HL-60 (cell line): Measurements from ENCODE around the gene CFAP20DC.

Experiments used
- DNase-seq, 2 experiments: peaks; one replicate each; pipeline ENCODE4 v3.0.0-alpha.2; 2010 to 2020; ENCODE audit warnings: low read depth in 1 of 2, low spot score in 1 of 2
- H3K27ac ChIP-seq: fragments of 250-450 bp; sonication (Bioruptor Pico); replicated peaks from 2 replicates; pipeline ENCODE4 v1.5.1; 2020; ENCODE audit warnings: mild to moderate bottlenecking, moderate library complexity
- H3K27me3 ChIP-seq: fragments of 250-450 bp; sonication (Bioruptor Pico); 2 replicates; pipeline ENCODE4 v1.5.1; 2021; ENCODE audit warnings: mild to moderate bottlenecking, moderate library complexity; ENCODE audit not compliant: insufficient read depth, poor library complexity, severe bottlenecking
- H3K4me3 ChIP-seq: replicated peaks from 2 replicates; pipeline ENCODE4 v1.5.1; 2011; ENCODE audit warnings: mild to moderate bottlenecking, control low read depth, low read length; ENCODE audit not compliant: insufficient read depth
- GABPA ChIP-seq: IDR thresholded peaks from 2 replicates; pipeline ENCODE4 v1.6.1; 2012; ENCODE audit warnings: low read depth
- POLR2AphosphoS5 ChIP-seq: IDR thresholded peaks from 2 replicates; pipeline ENCODE4 v1.6.1; 2012; ENCODE audit warnings: low read depth
- SPI1 ChIP-seq: IDR thresholded peaks from 2 replicates; pipeline ENCODE4 v1.6.1; 2012; ENCODE audit warnings: low read depth, mild to moderate bottlenecking, borderline replicate concordance
- TF ChIP-seq, protein P1 (sequence below): IDR thresholded peaks from one replicate; pipeline ENCODE4 v1.5.1; 2011; ENCODE audit warnings: low read length, control low read depth, inconsistent platforms; ENCODE audit not compliant: insufficient read depth
- TF ChIP-seq, protein P2 (sequence below): IDR thresholded peaks from 2 replicates; pipeline ENCODE4 v1.6.1; 2012; ENCODE audit warnings: low read depth; ENCODE audit not compliant: insufficient replicate concordance

The CFAP20DC gene

DNA sequence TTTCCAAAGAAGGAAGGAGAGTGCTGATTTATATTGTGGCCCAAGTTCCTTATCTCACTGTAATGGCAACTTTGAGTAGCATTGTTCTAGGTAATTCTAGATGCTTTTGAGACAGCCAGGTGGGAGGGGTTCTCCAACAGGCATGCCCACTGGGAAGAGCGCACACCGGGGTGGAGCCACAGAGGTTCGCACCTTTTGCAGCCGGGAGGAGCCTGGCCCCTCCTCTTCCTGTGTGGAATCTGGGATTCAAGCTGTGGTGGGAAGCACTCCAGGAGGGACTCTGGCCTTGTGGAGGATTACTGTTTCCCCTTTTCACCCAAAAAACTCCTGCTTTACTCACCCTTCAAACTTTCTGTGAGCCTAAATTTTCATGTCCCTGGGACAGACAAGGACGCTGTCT lies 53.1 kb downstream of the CFAP20DC start:
- H3K4me3 ChIP-seq = no peak overlapping the region
- no peak for TF ChIP-seq SPI1
- no peak for DNase-seq

DNA sequence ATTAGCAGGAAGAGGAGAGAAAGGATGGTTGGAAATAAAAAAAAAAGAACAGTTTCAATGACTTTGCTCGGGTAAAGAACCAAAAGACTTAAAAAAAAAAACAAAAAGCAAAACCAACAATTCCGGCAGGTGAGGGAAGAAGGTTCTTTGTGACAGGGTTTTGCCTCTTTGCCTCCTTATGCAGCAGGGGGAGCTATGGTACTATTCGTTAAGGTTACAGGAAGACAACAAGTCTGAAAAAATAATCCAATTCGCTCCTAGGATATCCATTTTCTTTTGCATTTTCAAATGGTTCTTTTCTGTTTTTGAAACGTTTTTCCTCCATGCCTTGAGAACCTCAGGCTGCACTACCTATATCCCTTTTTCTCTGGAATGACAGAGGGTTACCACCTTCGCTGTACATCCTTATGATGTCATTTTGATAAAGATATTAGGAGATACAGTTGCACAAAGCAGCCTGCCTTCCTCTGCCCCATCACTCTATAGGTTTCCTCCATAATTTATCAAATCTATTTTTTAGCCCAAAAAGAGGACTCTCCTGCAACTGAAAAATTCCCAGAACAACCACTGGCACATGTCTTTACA lies 55.0 kb downstream of the CFAP20DC start:
- TF ChIP-seq, protein P1, sequence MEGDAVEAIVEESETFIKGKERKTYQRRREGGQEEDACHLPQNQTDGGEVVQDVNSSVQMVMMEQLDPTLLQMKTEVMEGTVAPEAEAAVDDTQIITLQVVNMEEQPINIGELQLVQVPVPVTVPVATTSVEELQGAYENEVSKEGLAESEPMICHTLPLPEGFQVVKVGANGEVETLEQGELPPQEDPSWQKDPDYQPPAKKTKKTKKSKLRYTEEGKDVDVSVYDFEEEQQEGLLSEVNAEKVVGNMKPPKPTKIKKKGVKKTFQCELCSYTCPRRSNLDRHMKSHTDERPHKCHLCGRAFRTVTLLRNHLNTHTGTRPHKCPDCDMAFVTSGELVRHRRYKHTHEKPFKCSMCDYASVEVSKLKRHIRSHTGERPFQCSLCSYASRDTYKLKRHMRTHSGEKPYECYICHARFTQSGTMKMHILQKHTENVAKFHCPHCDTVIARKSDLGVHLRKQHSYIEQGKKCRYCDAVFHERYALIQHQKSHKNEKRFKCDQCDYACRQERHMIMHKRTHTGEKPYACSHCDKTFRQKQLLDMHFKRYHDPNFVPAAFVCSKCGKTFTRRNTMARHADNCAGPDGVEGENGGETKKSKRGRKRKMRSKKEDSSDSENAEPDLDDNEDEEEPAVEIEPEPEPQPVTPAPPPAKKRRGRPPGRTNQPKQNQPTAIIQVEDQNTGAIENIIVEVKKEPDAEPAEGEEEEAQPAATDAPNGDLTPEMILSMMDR = peak; percentile 28
- TF ChIP-seq, protein P2, sequence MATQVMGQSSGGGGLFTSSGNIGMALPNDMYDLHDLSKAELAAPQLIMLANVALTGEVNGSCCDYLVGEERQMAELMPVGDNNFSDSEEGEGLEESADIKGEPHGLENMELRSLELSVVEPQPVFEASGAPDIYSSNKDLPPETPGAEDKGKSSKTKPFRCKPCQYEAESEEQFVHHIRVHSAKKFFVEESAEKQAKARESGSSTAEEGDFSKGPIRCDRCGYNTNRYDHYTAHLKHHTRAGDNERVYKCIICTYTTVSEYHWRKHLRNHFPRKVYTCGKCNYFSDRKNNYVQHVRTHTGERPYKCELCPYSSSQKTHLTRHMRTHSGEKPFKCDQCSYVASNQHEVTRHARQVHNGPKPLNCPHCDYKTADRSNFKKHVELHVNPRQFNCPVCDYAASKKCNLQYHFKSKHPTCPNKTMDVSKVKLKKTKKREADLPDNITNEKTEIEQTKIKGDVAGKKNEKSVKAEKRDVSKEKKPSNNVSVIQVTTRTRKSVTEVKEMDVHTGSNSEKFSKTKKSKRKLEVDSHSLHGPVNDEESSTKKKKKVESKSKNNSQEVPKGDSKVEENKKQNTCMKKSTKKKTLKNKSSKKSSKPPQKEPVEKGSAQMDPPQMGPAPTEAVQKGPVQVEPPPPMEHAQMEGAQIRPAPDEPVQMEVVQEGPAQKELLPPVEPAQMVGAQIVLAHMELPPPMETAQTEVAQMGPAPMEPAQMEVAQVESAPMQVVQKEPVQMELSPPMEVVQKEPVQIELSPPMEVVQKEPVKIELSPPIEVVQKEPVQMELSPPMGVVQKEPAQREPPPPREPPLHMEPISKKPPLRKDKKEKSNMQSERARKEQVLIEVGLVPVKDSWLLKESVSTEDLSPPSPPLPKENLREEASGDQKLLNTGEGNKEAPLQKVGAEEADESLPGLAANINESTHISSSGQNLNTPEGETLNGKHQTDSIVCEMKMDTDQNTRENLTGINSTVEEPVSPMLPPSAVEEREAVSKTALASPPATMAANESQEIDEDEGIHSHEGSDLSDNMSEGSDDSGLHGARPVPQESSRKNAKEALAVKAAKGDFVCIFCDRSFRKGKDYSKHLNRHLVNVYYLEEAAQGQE = no peak
- no peak for TF ChIP-seq POLR2AphosphoS5
- DNase-seq = peak in 1 of 2 experiments; percentile 36
- no peak overlapping the region for H3K27ac ChIP-seq
- H3K4me3 ChIP-seq = no peak overlapping the region
- no peaks in the 10 kb centered on the region for H3K27me3 ChIP-seq

More for the DNA sequence above, 53.1 kb downstream of the CFAP20DC start:
- Histone ChIP-seq H3K27ac (no peak overlapping the region), H3K27me3 (no peaks in the 10 kb centered on the region)

DNA sequence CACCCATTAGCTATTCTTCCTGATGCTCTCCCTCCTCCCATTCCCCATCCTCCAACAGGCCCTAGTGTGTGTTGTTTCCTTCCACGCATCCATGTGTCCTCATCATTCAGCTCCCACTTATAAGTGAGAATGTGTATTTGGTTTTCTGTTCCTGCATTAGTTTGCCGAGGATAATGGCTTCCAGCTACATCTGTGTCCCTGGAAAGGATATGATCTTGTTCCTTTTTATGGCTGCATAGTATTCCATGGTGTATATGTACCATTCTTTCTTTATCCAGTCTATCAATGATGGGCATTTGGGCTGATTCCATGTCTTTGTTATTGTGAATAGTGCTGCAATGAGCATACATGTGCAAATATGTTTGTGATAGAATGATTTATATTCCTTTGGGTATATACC lies 56.3 kb downstream of the CFAP20DC start:
- TF ChIP-seq SPI1 = no peak
- TF ChIP-seq, protein P1 = no peak
- TF ChIP-seq POLR2AphosphoS5 = no peak
- TF ChIP-seq, protein P2 = no peak
- no peak for TF ChIP-seq GABPA
- Histone ChIP-seq H3K27me3 (no peaks in the 10 kb centered on the region), H3K4me3 (no peak overlapping the region), H3K27ac (no peak overlapping the region)
- DNase-seq = no peak

DNA sequence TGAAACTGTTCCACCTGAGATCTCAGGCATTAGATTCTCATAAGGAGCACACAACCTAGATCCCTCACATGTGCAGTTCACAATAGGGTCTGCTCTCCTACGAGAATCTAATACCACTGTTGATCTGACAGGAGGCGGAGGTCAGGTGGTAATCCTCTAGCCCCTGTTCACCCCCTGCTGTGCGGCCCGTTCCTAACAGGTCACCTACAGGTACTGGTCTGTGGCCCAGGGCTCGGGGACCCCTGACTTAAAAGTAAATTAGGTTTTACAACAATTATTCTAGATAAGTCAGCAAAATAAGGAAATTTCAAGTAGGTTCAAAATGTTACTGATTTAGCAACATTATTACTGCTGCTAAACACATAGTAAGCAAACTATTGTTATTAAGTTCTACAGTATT lies 58.2 kb downstream of the CFAP20DC start:
- TF ChIP-seq SPI1 (no peak), GABPA (no peak), POLR2AphosphoS5 (no peak)
- TF ChIP-seq, protein P1 = no peak
- TF ChIP-seq, protein P2 = no peak
- no peaks in the 10 kb centered on the region for H3K27me3 ChIP-seq
- no peak overlapping the region for H3K27ac ChIP-seq
- no peak overlapping the region for H3K4me3 ChIP-seq
- DNase-seq = no peak
